Stimulated activated CD4-positive, alpha-beta T cell treated with anti-CD3 and anti-CD28 coated beads, Interleukin-2, amount 100 ng/mL, for 24 hours (primary cell): Measurements from ENCODE around the gene SRPK2.
"Not testable (repeated sequence)": the region's sequence is repeated elsewhere in the genome, so short reads cannot be mapped to it uniquely, and the experiment has no call there.

ENCODE experiments used
- DNase-seq, 2 donors: peaks; one replicate each; pipeline ENCODE4 v3.0.0-alpha.2; 2020

Gene SRPK2

GRCh38 chr7:105215821-105216220 is 172.9 kb downstream of the SRPK2 start:
- DNase-seq, result no peak

DNA sequence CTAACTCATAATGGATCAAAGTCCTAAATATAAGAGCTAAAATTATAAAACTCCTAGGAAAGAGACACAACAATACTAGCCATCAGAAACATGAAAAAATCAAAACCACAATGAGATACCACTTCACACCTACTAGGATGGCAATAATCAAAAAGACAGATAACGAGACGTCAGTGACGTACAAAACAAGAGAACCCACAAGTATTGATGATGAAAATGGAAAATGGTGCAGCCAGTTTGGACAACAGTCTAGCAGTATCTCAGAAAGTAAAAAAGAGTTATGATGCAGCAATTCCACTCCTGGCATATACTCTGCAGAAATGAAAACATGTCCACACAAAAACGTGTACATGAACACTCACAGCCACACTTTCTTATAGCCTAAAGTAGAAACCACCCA is 173.5 kb downstream of the SRPK2 start:
- no peak for DNase-seq

DNA sequence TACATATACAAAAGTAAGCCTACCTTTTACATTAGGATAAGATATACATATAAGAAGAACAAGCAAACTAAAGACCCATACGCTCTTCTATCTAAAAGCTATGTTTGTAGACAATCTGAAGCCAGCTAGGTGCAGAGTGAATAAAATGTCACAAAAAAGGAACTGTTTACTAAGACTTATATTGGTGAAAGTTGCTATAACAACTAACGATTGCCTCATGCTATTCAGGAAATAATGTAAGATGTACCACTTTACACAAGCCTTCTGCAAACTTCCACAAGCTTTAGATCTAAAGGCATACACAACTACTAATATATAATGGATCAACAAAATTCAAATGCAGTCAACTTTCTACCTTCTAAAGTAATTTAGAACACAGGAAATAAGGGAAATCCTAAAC is 175.1 kb downstream of the SRPK2 start:
- DNase-seq, result no peak

GRCh38 chr7:105212212-105212611 is 176.5 kb downstream of the SRPK2 start:
- DNase-seq, result no peak

GRCh38 chr7:105210721-105211205 is 178.0 kb downstream of the SRPK2 start:
- no peak for DNase-seq

- no peak for DNase-seq
Measured at GRCh38 chr7:105209870-105210269, 178.9 kb downstream of the SRPK2 start.

DNA sequence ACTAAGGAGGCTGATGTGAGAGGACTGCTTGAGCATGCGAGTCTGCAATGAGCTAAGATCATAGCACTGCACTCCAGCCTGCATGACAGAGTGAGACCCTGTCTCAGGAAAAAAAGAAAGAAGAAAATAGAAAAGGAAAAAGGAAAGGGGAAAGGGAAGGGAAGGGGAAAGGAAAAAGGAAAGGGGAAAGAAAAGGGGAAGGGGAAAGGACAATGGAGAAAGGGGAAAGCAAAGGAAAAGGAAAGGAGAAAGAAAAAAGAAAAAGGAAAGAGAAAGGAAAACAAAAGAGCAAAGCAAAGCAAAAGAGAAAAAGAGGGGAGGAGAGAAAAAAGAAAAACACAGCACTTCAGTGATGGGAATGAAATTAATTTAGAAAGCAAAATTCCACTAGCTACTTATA is 179.3 kb downstream of the SRPK2 start:
- DNase-seq, result no peak

DNA sequence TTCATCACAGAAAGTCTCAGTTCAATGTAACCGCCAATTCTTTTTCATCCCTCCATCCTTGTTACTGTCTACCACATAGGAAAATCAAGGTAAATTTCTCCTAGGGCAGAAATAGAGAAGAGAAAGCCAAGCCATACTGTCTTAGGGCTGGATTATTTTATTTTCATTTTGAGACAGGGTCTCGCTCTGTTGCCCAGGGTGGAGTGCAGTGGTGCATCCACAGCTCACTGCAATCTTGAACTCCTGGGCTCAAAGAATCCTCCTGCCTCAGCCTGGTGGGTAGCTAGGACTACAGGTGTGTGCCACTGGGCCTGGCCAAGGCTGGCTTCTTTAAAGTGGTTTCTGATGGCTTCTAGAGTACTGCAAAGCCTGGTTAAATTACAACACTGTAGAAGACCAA is 181.7 kb downstream of the SRPK2 start:
- no peak for DNase-seq

- DNase-seq, result peak; percentile 27 to 34
Measured at GRCh38 chr7:105205592-105206237, 183.0 kb downstream of the SRPK2 start.

- DNase-seq, result no peak
Measured at GRCh38 chr7:105204953-105205352, 183.8 kb downstream of the SRPK2 start.

DNA sequence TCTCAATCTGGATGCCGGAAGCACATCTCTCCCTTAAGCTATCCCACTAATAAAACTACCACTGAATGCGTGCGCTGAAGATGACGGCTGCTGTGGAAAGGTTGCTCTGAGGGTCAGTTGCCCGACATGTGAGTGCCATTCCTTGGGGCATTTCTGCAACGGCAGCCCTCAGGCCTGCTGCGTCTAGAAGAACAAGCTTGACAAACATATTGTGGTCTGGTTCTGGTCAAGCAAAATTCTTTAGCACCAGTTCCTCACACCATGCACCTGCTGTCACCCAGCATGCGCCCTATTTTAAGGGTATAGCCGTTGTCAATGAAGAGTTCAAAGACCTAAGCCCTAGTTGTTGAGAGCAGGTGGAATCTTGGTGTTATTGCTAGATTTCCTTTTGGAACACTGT is 184.2 kb downstream of the SRPK2 start:
- DNase-seq, result no peak

GRCh38 chr7:105202616-105203015 is 186.1 kb downstream of the SRPK2 start:
- DNase-seq, result no peak

DNA sequence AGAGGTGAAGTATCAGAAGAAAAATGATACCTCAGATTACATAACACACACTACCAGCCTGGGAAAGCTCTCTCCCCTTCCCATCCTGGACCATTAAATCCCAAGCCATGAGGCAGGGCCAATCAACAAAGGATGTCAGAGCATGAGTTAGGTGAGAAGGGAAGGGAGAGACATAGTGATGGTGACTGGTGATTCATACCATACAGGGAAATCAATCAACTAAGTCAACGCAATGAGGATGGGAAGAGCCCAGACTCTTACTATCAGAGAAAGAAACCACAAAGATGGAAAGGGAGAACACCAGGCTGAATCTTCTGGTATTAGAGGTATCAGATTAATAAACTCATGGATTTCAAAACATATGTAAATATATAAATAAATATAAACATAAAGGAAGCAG is 189.3 kb downstream of the SRPK2 start:
- DNase-seq, result no peak

DNA sequence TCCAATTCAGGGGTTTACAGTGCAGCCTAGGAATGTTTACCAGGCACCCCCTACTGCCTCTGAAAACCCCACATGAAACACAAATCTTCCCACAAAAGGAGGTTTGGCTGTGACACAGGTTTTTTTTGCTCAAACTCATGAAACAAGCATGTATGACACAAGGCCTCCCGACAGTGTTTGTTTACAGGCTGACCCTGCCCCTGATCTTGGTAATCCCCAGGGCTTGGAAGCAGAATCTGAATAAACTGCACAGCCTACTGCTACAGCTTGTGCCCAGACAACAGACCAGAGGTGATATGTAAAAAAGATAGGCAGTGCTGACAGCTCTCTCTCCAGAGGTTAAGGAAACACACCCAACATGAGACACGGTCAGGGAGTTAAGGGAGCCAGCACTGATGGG is 190.5 kb downstream of the SRPK2 start:
- DNase-seq, result no peak

- DNase-seq, result no peak
Measured at GRCh38 chr7:105196473-105196872, 192.2 kb downstream of the SRPK2 start.

DNA sequence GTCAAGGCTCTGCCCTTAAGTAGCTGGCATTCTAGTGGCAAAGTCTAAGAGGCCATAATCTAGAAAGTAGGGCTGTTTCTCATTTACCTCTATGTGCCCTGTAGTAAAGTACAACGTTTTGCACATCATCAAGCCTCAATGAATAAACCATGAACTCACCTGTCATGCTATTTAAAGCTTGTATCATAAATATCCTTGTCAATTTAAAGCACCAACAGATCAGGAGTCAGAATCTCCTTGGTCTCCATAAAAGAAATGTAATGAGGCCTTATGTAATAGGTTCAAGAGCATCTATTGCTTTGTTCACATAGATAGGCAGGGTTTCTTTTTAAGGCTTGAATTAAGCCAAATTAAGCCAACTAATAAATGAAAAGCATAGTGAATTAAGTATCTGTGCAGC is 192.8 kb downstream of the SRPK2 start:
- no peak for DNase-seq

- DNase-seq, result not testable (repeated sequence)
Measured at GRCh38 chr7:105194959-105195358, 193.8 kb downstream of the SRPK2 start.

DNA sequence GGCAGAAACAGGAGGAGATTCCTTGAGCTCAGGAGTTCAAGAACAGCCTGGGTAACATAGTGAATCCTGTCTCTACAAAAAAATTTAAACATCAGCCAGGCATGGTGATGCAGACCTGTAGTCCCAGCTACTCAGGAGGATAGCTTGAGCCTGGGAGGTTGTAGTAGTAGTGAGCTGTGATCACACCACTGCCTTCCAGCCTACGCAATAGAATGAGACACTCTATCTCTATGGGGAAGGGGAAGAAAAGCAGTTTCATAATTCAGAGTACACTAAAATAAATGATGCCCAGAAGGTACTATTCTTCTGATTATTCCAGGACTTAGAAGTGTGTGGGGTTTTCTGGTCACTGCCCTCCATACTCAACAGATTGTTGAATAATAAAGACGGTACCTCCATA is 197.4 kb downstream of the SRPK2 start:
- no peak for DNase-seq

DNA sequence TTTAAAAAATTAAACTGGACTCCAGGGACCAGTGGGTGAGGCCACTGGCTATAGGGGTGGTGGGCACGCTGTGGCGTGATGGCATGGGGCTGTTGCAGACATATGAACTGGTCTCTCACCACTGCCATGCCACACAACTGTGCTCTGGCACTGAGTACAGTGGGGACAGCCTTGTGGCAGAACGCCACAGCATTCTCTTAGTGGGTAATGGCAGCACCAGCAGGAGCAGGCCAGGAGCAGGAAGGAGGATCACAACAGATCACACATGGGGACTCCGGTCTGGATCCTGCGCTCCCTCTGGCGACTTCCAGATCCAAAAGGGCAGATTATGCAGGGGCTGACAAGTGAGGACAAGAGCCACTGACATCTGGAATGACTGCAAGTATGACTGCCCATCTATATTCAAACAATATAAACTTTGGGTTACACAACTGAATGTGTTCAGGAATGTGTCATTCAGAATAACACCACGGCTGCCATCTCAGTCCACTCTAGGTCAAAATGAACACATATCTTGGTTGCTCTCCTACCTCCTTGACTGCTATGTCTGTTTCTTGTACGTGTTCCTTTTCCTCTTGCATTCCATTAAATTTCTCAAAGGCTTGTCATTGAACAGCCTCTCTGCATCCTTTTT is 198.7 kb downstream of the SRPK2 start:
- DNase-seq, result no peak

- no peak for DNase-seq
Measured at GRCh38 chr7:105188201-105188600, 200.5 kb downstream of the SRPK2 start.

DNA sequence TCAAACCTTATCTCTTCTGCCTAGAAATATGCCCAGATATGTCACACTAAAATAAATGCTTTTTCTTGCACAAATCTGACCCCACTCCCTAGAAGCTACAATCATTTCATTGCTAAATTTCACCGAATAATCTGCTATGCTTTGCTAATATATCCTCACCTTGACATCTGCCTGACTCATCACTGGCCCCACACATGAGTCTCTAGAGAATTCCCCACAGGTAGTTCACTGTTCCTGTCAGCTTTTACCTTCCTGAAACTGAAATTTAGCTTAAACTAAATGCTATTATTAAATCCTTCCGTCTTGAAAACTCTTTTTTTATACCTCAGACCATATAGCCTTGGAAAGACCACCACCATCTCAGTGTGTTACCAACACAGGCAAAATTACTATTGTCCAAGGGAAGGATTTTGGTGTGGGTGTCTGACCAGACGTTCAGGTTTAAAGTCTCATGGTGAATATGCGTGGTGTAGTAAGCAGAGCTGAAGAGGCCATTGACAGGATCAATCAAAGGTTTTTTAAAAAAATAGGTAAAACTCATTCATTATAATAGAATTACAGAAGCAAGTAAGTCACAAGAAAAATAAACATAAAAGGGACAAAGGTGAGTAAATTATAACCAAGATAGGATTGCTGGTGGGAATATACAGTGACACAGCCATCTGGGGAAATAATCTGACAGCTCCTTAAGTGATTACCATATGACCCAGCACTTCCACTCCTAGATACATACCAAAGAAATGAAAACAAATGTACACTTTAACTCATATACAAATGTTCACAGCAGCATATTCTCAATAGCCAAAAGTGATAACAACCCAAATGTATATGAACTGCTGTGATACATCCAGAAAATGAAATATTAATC is 201.2 kb downstream of the SRPK2 start:
- DNase-seq, result no peak

- DNase-seq, result no peak
Measured at GRCh38 chr7:105185290-105186010, 203.3 kb downstream of the SRPK2 start.

DNA sequence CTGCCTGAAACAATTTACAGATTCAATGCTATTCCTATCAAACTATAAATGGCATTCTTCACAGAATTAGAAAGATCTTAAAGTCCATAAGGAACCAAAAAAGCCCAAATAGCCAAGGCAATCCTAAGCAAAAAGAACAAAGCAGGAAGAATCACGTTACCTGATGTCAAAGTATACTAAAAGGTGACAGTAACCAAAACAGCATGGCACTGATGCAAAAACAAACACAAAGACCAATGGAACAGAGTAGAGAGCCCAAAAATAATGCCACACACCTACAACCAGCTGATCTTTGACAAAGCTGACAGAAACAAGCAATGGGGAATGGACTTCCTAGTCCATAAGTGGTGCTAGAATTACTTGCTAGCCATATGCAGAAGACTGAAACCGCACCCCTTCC is 208.7 kb downstream of the SRPK2 start:
- DNase-seq, result no peak
